ENCODE results near the gene SGCD. TPM values are rescaled to one million over a fixed set of nuclear protein-coding genes. Genes with fewer than 3 reads are reported as not detected.

The SGCD gene
- total RNA-seq, 1 donor from 2014 or later = not detected

- intact Hi-C loops (cut with micrococcal nuclease) = loop anchor here (5.0 kb wide), 5 partner anchors 472 to 1643 kb away; partner anchors contain the start of gene LARP1
Observed at GRCh38 chr5:156400231-156400986, 73.4 kb downstream of the SGCD start.

- intact Hi-C loops (cut with micrococcal nuclease) = loop anchor here (1.0 to 5.0 kb wide), 8 partner anchors 19 to 1645 kb away; partner anchors contain the start of gene LARP1
Observed at GRCh38 chr5:156401804-156402203, 74.8 kb downstream of the SGCD start.

- intact Hi-C loops (cut with micrococcal nuclease) = loop anchor here (1.0 to 5.0 kb wide), 8 partner anchors 18 to 1645 kb away; partner anchors contain the start of gene LARP1
Observed at GRCh38 chr5:156402387-156402921, 75.5 kb downstream of the SGCD start.

- intact Hi-C loops (cut with micrococcal nuclease) = no loop called here
Observed at GRCh38 chr5:156405988-156406387, 79.0 kb downstream of the SGCD start.

GRCh38 chr5:156407251-156407650 is 80.3 kb downstream of the SGCD start:
- intact Hi-C loops (cut with micrococcal nuclease) = no loop called here

GRCh38 chr5:156409834-156410233 is 82.9 kb downstream of the SGCD start:
- intact Hi-C loops (cut with micrococcal nuclease) = no loop called here

GRCh38 chr5:156411185-156411613 is 84.2 kb downstream of the SGCD start:
- intact Hi-C loops (cut with micrococcal nuclease) = no loop called here

- intact Hi-C loops (cut with micrococcal nuclease) = no loop called here
Observed at GRCh38 chr5:156411957-156412356, 85.0 kb downstream of the SGCD start.

- intact Hi-C loops (cut with micrococcal nuclease) = no loop called here
Observed at GRCh38 chr5:156414391-156414790, 87.4 kb downstream of the SGCD start.

- intact Hi-C loops (cut with micrococcal nuclease) = loop anchor here (2.0 to 5.0 kb wide), 4 partner anchors 17 to 693 kb away; no protein-coding TSS in a partner anchor
Observed at GRCh38 chr5:156419661-156420060, 92.7 kb downstream of the SGCD start.

- intact Hi-C loops (cut with micrococcal nuclease) = loop anchor here (2.0 to 5.0 kb wide), 4 partner anchors 18 to 692 kb away; no protein-coding TSS in a partner anchor
Observed at GRCh38 chr5:156420665-156421064, 93.7 kb downstream of the SGCD start.

GRCh38 chr5:156421798-156422197 is 94.8 kb downstream of the SGCD start:
- intact Hi-C loops (cut with micrococcal nuclease) = loop anchor here (2.0 to 5.0 kb wide), 4 partner anchors 19 to 691 kb away; no protein-coding TSS in a partner anchor

GRCh38 chr5:156423597-156423996 is 96.6 kb downstream of the SGCD start:
- intact Hi-C loops (cut with micrococcal nuclease) = loop anchor here (5.0 kb wide), 3 partner anchors 509 to 689 kb away; no protein-coding TSS in a partner anchor

- intact Hi-C loops (cut with micrococcal nuclease) = no loop called here
Observed at GRCh38 chr5:156427315-156427714, 100.4 kb downstream of the SGCD start.

- intact Hi-C loops (cut with micrococcal nuclease) = no loop called here
Observed at GRCh38 chr5:156431956-156432829, 105.2 kb downstream of the SGCD start.

GRCh38 chr5:156432830-156433105 is 105.8 kb downstream of the SGCD start:
- intact Hi-C loops (cut with micrococcal nuclease) = no loop called here

GRCh38 chr5:156434471-156434870 is 107.5 kb downstream of the SGCD start:
- intact Hi-C loops (cut with micrococcal nuclease) = no loop called here

GRCh38 chr5:156435101-156435500 is 108.1 kb downstream of the SGCD start:
- intact Hi-C loops (cut with micrococcal nuclease) = no loop called here

- intact Hi-C loops (cut with micrococcal nuclease) = no loop called here
Observed at GRCh38 chr5:156438076-156438475, 111.1 kb downstream of the SGCD start.

- intact Hi-C loops (cut with micrococcal nuclease) = no loop called here
Observed at GRCh38 chr5:156444753-156445291, 117.9 kb downstream of the SGCD start.

GRCh38 chr5:156446526-156446925 is 119.6 kb downstream of the SGCD start:
- intact Hi-C loops (cut with micrococcal nuclease) = no loop called here

Measured in T-helper 1 cell treated with Interleukin-12 subunit alpha and Interleukin-12 subunit beta and Interleukin-4 antibody, amounts not matched to agents 30 ng/mL and 1 ng/mL, for 36 hours (primary cell).